ENCODE data around the gene SCYL3. TPM values are rescaled to one million over a fixed set of nuclear protein-coding genes. Genes with fewer than 3 reads are reported as not detected.

SCYL3 gene
- total RNA-seq, 1 experiment from 2014 or later: 5.9 TPM

GRCh38 chr1:169879034-169879840 is 14.5 kb downstream of the SCYL3 start:
- Mint-ChIP-seq H3K36me3 (ENCODE audit: insufficient read depth, unreplicated experiment) (peaks cover 15% of the 10 kb centered on the region), H3K27ac (ENCODE audit: unreplicated experiment) (no peak overlapping the region)
- BruUV-seq (replicated peaks): no TSS peak

DNA sequence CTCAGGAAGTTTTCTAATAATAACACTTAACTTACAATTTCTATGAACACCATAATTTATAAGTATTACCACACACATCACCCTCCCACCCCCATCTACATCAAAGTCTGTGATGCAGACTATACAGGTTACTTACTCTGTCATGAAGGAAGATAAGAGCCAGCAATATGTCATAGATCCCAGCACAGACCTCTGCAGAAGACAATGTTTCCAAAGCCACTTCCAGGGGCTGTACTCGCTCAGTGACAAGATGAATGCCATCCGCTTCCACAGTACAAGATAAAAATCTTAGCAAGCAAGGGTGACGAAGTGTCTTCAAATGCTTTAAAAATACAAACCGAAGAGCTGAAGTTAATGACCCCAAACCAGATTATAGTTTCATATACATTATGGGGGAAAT is 15.2 kb downstream of the SCYL3 start:
- Mint-ChIP-seq H3K27ac (ENCODE audit: unreplicated experiment) (no peak overlapping the region), H3K36me3 (ENCODE audit: insufficient read depth, unreplicated experiment) (peaks cover 16% of the 10 kb centered on the region), H3K9me3 (ENCODE audit: unreplicated experiment) (no peaks in the 10 kb centered on the region), H3K4me3 (ENCODE audit: unreplicated experiment) (no peak overlapping the region), H3K27me3 (ENCODE audit: insufficient read depth, unreplicated experiment) (no peaks in the 10 kb centered on the region), H3K4me1 (ENCODE audit: low read depth, unreplicated experiment) (no peaks in the 10 kb centered on the region)
- Histone ChIP-seq H3K4me3 (ENCODE audit: low read depth, low read length) (no peak overlapping the region), H3K4me1 (0 out of 2 replicates have a peak, but pooled peaks cover 2% of the 10 kb centered on the region), H3K36me3 (ENCODE audit: control insufficient read depth, insufficient read depth, low read length) (no peaks in the 10 kb centered on the region), H3K27me3 (replicated peaks; ENCODE audit: control insufficient read depth, insufficient read depth, low read length) (no peaks in the 10 kb centered on the region), H3K9me3 (0 out of 2 replicates have a peak, but pooled peaks cover under 1% of the 10 kb centered on the region)
- intact Hi-C loops (cut with micrococcal nuclease; ENCODE audit: unreplicated experiment): no loop called here
- no peak for DNase-seq
- TF ChIP-seq CTCF (IDR thresholded peaks at IDR 0.05; ENCODE audit: insufficient read depth in 1 of 2, low read depth in 1 of 2, low read length in 1 of 2, severe bottlenecking in 1 of 2, unreplicated experiment in 1 of 2): no peak
- CTCF ChIA-PET: no interaction called here
- no TSS peak for BruUV-seq (replicated peaks)
- POLR2A ChIA-PET: no interaction called here

More at GRCh38 chr1:169879034-169879840, 14.5 kb downstream of the SCYL3 start:
- no peak overlapping the region for H3K4me3 ChIP-seq (ENCODE audit: low read depth, low read length)
- H3K4me1 ChIP-seq: 0 out of 2 replicates have a peak, but pooled peaks cover 2% of the 10 kb centered on the region
- no peak for DNase-seq
- H3K27me3 ChIP-seq (replicated peaks; ENCODE audit: control insufficient read depth, insufficient read depth, low read length): no peaks in the 10 kb centered on the region
- H3K4me1 Mint-ChIP-seq (ENCODE audit: low read depth, unreplicated experiment): no peaks in the 10 kb centered on the region
- ChIA-PET CTCF (no interaction called here), POLR2A (no interaction called here)
- no peaks in the 10 kb centered on the region for H3K9me3 ChIP-seq
- H3K36me3 ChIP-seq (ENCODE audit: control insufficient read depth, insufficient read depth, low read length): no peaks in the 10 kb centered on the region
- no peaks in the 10 kb centered on the region for H3K27me3 Mint-ChIP-seq (ENCODE audit: insufficient read depth, unreplicated experiment)
- intact Hi-C loops (cut with micrococcal nuclease; ENCODE audit: unreplicated experiment): no loop called here
- no peak overlapping the region for H3K4me3 Mint-ChIP-seq (ENCODE audit: unreplicated experiment)
- no peaks in the 10 kb centered on the region for H3K9me3 Mint-ChIP-seq (ENCODE audit: unreplicated experiment)
- TF ChIP-seq CTCF (IDR thresholded peaks at IDR 0.05; ENCODE audit: insufficient read depth in 1 of 2, low read depth in 1 of 2, low read length in 1 of 2, severe bottlenecking in 1 of 2, unreplicated experiment in 1 of 2): no peak

- no peak overlapping the region for H3K4me3 Mint-ChIP-seq (ENCODE audit: unreplicated experiment)
Observed at GRCh38 chr1:169877800-169878491, 15.8 kb downstream of the SCYL3 start.

More at GRCh38 chr1:169877800-169878491, 15.8 kb downstream of the SCYL3 start:
- no peak overlapping the region for H3K27ac Mint-ChIP-seq (ENCODE audit: unreplicated experiment)
- CTCF ChIA-PET: no interaction called here
- no peak for TF ChIP-seq CTCF (IDR thresholded peaks at IDR 0.05; ENCODE audit: insufficient read depth in 1 of 2, low read depth in 1 of 2, low read length in 1 of 2, severe bottlenecking in 1 of 2, unreplicated experiment in 1 of 2)
- Histone ChIP-seq H3K27me3 (replicated peaks; ENCODE audit: control insufficient read depth, insufficient read depth, low read length) (no peaks in the 10 kb centered on the region), H3K4me1 (0 out of 2 replicates have a peak, but pooled peaks cover 2% of the 10 kb centered on the region), H3K4me3 (ENCODE audit: low read depth, low read length) (no peak overlapping the region), H3K36me3 (ENCODE audit: control insufficient read depth, insufficient read depth, low read length) (peaks cover under 1% of the 10 kb centered on the region; the same call in 1 of the 2 replicates), H3K9me3 (0 out of 2 replicates have a peak, but pooled peaks cover 6% of the 10 kb centered on the region)
- no peaks in the 10 kb centered on the region for H3K4me1 Mint-ChIP-seq (ENCODE audit: low read depth, unreplicated experiment)
- POLR2A ChIA-PET: no interaction called here
- H3K9me3 Mint-ChIP-seq (ENCODE audit: unreplicated experiment): no peaks in the 10 kb centered on the region
- intact Hi-C loops (cut with micrococcal nuclease; ENCODE audit: unreplicated experiment): no loop called here
- DNase-seq: no peak
- H3K27me3 Mint-ChIP-seq (ENCODE audit: insufficient read depth, unreplicated experiment): no peaks in the 10 kb centered on the region
- BruUV-seq (replicated peaks): no TSS peak
- peaks cover 21% of the 10 kb centered on the region for H3K36me3 Mint-ChIP-seq (ENCODE audit: insufficient read depth, unreplicated experiment)
